Measurements from ENCODE around the gene FOXM1.

- TF ChIP-seq CTCF (IDR thresholded peaks at IDR 0.05) (no peak), NR3C1 (CRISPR knock-in tag; conservative IDR thresholded peaks at IDR 0.05; ENCODE audit: low read depth) (no peak), NFYB (CRISPR knock-in tag; conservative IDR thresholded peaks at IDR 0.05; ENCODE audit: low read depth) (no peak), SP1 (CRISPR knock-in tag; conservative IDR thresholded peaks at IDR 0.05) (no peak), TEAD4 (CRISPR knock-in tag; IDR thresholded peaks at IDR 0.05) (no peak), CREB1 (CRISPR knock-in tag; IDR thresholded peaks at IDR 0.05) (no peak), ATF6 (CRISPR knock-in tag; IDR thresholded peaks at IDR 0.05) (no peak)
Measured at GRCh38 chr12:2811801-2812200, 65.2 kb downstream of the FOXM1 start.
